HG02981 (cell line): ENCODE results near the gene HLA-E.
"Not testable (repeated sequence)": the region's sequence is repeated elsewhere in the genome, so short reads cannot be mapped to it uniquely, and the experiment has no call there.

ENCODE experiments used
- ATAC-seq: cut with Tn5 transposase; IDR thresholded peaks from one replicate; pipeline ENCODE4 v1.9.1; 2021; ENCODE audit warnings: mild to moderate bottlenecking, moderate library complexity; ENCODE audit not compliant: unreplicated experiment

Gene HLA-E

GRCh38 chr6:30500421-30501355, 11.4 kb downstream of the HLA-E start:
- no peak for ATAC-seq

GRCh38 chr6:30507849-30508827, 18.8 kb downstream of the HLA-E start:
- ATAC-seq, result peak; percentile 42

DNA sequence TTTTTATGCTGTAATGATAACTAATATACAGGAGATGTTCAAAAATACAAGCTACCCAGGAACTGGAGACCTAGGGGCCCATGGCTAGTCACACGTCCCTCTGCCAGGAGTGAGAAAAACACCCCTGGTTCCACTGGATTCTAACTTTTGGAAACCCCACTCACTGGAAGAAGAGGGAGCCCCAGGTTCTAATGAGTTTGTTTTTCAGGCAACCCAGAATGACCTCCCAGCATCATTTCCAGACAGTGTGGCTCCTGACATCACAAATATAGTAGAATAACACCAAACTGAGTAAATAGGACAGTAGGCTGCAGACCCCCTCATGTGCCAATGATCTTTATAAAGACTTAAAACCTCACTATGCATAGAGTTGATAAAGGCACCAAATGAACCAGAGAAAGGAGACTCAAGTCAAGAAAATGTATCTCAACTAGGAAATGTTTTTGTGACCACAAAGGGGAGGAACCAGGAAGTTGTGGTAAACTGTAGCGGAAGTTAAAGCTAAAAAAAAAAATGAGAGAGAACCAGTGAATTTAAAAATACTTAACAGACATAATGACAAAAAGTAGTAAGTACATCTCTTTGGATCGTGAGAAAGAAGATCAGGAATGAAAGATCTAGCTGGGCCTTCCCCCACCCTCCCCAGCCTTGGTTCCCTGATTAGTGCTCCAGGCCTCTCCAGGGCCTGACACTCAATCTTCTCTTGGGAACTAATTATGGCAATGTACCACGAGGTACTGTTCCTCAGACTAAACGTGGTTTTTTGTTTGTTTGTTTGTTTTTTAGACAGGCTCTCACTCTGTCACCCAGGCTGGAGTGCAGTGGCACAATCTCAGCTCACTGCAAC, 19.8 kb downstream of the HLA-E start:
- no peak for ATAC-seq

DNA sequence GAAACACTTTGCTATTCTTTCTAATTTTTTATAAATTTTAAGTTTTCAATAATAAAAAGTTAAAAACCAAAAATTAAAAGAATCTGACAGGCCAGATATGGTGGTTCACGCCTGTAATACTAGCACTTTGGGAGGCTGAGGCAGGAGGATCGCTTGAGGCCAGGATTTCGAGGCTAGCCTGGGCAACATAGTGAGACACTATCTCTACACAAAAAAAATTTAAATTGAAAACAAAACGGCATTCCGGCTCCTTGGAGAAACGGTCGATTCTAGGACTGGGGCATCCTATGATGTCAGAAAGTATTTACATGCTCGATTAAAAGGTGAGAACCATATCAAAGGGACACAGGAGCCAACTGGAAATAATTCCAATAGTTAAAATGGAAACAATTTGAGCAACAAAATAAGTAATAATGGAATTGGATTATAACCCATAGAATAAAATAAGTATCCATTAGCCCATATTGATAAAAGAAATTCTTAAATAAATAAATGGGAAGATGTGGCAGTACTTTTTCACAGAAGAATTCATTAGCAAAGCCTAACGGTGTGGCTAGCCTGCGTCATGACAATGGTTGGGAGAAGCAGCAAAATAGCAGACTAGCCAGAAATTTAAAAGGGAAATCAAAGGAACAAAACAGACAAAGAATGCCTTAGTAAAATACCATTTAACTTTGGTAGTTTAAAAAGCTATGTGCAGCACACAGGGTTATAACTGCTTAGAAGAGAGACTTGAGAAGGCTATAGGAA, 21.3 kb downstream of the HLA-E start:
- ATAC-seq, result no peak

DNA sequence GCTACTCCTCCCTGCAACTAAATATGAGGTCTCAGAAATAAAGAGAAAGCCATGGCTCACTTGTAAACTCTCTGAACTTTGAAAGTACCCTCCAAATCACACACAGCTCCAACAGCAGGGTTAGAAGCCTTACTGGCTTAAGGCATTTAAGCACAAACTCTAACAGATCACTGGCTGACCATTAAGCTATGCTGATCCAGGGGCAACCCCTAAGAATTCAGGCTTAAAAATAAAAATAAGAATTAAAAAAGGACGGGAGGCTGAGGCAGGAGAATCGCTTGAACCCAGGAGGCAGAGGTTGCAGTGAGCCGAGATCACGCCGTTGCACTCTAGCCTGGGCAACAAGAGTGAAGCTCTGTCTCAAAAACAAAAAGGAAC, 21.8 kb downstream of the HLA-E start:
- ATAC-seq, result no peak

DNA sequence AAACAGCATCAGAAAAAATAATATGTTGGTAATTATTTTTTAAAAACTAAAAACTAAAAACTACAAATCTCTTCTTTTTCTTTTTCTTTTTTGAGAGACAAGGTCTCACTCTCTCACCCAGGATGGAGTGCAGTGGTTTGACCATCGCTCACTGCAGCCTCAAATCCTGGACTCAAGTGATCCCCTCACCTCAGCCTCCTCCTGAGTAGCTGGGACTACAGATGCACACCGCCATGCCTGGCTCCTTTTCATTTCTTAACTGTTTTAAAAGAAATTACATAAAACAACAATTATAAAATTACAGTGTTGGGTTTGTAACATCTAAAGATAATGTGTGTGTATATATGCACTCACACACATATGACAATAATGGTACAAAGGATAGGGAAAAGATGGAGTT, 24.1 kb downstream of the HLA-E start:
- no peak for ATAC-seq

DNA sequence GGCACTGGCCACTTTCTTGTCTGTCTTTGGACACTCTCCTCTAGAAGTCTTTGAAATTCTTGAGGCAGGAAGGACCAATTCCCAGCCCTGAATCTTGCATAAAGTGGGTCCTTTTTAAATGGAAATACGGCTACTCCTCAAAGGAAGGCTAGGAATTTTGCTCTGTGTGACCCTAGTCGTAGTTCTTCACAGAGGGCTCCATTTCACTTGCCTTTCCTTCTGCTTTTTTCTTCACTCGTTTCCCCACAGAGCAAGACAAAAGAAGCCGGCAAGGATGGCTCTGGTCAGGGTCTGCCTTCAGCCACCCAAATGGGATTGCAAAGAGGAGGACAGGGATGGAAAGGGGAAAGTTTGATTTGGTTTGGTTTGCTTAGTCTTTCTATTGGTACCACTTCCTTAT, 25.8 kb downstream of the HLA-E start:
- no peak for ATAC-seq

GRCh38 chr6:30515944-30516753, 26.8 kb downstream of the HLA-E start:
- ATAC-seq, result peak; percentile 68

- ATAC-seq, result not testable (repeated sequence)
Observed at GRCh38 chr6:30516754-30517076, 27.4 kb downstream of the HLA-E start.

DNA sequence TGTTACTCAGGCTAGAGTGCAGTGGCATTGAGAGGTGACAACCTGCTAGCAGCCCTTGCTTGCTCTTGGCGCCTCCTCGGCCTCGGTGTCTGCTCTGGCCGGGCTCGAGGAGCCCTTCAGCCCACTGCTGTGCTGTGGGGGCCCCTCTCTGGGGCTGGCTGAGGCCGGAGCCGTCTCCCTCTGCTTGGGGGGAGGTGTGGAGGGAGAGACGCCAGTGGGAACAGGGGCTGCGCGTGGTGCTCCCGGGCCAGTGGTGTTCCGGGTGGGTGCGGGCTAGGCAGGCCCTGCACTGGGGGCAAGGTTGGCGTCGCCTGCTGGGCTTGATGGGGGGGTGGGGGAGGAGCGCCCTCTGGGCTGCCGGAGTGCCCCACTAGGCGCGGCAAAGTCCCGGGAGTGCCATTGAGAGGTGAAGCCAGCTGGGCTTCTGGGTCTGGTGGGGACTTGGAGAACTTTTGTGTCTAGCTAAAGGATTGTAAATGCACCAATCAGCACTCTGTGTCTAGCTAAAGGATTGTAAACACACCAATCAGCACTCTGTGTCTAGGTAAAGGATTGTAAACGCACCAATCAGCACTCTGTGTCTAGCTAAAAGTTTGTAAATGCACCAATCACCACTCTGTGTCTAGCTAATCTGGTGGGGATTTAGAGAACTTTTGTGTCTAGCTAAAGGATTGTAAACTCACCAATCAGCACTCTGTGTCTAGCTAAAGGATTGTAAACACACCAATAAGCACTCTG, 28.6 kb downstream of the HLA-E start:
- not testable (repeated sequence) for ATAC-seq

GRCh38 chr6:30518505-30519145, 29.3 kb downstream of the HLA-E start:
- ATAC-seq, result not testable (repeated sequence)

- ATAC-seq, result no peak
Observed at GRCh38 chr6:30520522-30520921, 31.2 kb downstream of the HLA-E start.

GRCh38 chr6:30521082-30521481, 31.8 kb downstream of the HLA-E start:
- not testable (repeated sequence) for ATAC-seq

GRCh38 chr6:30521952-30522351, 32.6 kb downstream of the HLA-E start:
- ATAC-seq, result not testable (repeated sequence)

- not testable (repeated sequence) for ATAC-seq
Observed at GRCh38 chr6:30526444-30526843, 37.1 kb downstream of the HLA-E start.

- ATAC-seq, result not testable (repeated sequence)
Observed at GRCh38 chr6:30529349-30529875, 40.1 kb downstream of the HLA-E start.

DNA sequence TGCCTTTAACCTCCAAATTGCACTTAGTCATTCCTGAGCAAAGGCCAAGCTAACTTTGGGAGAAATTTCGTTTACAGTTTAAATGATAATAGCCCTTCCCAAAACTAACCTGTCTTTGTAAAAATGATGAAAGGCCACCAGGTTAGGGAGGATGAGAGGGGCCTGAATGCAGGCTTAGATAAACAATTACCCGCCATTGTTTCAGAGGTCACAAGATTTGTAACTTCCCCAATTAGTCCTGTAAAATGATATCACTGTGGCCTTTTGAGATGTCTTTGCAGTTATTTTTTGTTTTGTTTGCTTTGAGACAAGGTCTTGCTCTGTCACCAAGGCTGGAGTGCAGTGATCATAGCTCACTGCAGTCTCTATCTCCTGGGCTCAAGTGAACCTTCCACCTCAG, 40.7 kb downstream of the HLA-E start:
- no peak for ATAC-seq
